Endometrial microvascular endothelial cells (primary cell): ENCODE data around the gene HSP90AB1. TPM values are rescaled to one million over a fixed set of nuclear protein-coding genes. Genes with fewer than 3 reads are reported as not detected.

Experiments used
- in situ Hi-C: cut with HindIII; loops from 2 replicates; pipeline ENCODE4 v1.10.0; 2017; ENCODE audit warnings: low sequenced_read_pairs, low pct_unique_long_range_greater_than_20kb; ENCODE audit errors: inconsistent ontology term
- total RNA-seq: library from RNA; depleted of rRNA; stranded (reverse); fragments of >200 nt; gene quantifications from one replicate; pipeline ENCODE4 v1.2.3, GENCODE V29; 2015; ENCODE audit errors: inconsistent ontology term

HSP90AB1 gene
- total RNA-seq, 1 donor from 2014 or later: 1,526 TPM

DNA sequence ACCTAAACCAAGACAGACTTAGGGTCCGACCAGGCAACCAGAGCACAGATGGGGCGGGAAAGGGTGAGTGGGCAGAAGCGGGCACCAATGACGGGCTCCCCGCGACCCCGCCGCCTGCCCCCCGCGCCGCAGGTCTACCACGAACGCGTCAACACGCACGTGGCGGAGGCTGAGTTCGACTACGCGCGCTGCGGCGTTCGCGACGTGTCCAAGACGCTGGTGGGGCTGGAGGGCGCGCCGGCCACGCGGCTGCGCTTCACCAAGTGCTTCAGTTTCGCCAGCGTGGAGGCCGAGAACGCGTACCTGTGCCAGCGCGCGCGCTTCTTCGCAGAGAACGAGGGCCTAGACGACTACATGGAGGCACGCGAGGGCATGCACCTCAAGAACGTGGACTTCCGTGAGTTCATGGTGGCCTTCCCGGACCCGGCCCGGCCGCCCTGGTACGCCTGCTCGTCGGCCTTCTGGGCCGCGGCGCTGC is 28.4 kb downstream of the HSP90AB1 start:
- in situ Hi-C loops: no loop called here

DNA sequence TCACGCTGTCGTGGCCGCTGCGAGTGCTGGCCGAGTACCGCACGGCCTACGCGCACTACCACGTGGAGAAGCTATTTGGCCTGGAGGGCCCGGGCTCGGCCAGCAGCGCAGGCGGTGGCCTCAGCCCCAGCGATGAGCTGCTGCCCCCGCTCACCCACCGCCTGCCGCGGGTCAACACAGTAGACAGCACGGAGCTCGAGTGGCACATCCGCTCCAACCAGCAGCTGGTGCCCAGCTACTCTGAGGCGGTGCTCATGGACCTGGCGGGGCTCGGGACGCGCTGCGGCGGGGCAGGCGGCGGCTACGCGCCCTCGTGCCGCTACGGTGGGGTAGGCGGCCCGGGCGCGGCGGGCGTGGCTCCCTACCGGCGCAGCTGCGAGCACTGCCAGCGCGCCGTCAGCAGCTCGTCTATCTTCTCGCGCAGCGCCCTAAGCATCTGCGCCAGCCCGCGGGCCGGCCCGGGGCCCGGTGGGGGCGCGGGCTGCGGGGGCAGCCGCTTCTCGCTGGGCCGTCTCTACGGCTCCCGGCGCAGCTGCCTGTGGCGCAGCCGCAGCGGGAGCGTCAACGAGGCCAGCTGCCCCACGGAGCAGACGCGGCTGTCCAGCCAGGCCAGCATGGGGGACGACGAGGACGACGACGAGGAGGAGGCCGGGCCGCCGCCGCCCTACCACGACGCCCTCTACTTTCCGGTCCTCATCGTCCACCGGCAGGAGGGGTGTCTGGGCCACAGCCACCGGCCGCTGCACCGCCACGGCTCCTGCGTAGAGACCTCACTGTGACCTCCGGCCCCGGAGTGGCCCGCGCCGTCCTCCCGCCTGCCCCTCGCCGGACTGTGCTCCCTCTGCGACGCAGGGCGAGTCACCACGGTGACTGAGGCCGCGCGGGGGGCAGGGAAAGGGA is 29.1 kb downstream of the HSP90AB1 start:
- in situ Hi-C loops: no loop called here

DNA sequence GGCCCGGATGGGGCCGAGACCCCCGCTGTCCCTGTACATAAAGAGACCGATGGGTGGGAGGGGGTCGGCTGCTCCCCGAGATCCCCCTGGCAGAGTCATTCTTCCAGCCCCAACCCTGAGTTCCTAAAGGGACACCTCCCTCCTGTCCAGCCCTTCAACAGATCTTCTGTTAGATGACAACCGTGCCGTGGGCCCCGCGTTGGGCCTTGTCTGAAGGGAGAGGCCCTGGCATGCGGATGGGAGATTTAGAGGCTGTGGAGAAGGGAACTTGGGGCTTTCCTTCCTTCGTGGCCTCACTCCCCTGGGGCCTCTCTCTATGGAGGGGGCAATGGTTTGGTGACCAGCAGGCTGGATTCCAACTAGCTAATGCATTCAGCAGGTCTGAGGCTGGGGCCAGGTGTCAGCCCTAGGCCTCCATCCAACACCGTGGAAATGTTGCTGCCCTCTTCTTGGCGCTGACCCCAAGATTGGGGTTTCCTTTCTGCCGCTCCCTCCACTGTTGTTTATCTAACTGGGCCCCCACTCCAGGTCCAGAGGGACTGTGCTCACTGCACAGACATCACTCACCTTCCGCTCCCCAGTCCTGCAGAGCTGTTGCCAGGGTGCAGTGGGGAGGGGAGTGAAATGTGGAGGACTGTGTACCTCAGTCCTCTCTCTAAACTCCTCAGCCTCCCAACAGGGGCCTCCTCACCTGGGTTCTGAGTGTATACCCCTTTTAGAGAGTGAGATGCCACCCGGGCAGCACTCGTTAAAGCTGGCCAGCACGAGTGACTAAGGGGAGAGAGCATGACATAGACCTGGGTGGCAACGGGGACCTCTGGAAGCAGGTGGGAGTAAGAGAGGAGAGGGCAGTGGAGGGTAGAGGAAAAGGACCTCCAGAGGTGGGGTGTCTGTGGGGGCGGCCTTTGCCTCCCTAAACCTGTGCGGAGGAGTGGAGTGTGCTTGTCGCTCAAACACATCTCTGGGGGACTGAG is 30.1 kb downstream of the HSP90AB1 start:
- in situ Hi-C loops: no loop called here

DNA sequence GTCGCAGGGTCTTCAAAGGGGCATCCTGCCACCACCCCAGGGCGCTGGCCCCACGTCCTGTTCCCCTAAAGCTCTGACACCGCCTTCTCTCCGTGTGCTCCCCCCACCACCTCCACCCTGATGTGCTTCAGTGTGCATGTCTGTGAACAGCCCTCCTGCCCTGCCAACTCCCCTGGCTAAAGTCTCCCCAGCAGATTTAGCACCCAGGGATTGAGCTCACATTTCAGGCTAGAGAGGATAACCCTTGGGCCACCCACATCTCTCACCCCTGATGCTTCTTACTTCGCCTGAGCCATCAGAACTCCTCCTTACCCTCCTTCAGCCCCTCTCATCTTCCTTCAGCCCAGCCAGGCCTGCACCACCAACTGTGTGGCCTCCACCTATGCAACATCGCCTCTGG is 30.9 kb downstream of the HSP90AB1 start:
- in situ Hi-C loops: no loop called here

DNA sequence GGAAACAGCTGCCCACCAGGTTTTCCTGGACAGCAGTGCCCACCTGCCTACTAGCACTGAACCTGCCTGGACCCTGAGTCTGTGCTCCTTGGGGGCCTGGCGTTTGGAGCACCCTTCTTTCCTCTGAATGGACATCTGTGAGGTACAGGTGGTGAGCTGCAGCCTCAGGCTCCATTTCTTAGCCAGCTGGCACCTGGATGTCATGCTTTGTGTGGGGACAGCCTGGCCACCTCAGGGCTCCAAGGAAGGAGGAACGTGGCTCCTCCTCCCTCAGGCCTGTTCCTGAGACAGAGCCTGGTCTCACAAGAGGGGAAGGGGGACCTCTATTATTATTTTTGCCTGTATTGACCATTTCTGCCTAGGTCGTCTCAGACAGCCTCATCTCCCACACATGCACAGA is 31.4 kb downstream of the HSP90AB1 start:
- in situ Hi-C loops: no loop called here

DNA sequence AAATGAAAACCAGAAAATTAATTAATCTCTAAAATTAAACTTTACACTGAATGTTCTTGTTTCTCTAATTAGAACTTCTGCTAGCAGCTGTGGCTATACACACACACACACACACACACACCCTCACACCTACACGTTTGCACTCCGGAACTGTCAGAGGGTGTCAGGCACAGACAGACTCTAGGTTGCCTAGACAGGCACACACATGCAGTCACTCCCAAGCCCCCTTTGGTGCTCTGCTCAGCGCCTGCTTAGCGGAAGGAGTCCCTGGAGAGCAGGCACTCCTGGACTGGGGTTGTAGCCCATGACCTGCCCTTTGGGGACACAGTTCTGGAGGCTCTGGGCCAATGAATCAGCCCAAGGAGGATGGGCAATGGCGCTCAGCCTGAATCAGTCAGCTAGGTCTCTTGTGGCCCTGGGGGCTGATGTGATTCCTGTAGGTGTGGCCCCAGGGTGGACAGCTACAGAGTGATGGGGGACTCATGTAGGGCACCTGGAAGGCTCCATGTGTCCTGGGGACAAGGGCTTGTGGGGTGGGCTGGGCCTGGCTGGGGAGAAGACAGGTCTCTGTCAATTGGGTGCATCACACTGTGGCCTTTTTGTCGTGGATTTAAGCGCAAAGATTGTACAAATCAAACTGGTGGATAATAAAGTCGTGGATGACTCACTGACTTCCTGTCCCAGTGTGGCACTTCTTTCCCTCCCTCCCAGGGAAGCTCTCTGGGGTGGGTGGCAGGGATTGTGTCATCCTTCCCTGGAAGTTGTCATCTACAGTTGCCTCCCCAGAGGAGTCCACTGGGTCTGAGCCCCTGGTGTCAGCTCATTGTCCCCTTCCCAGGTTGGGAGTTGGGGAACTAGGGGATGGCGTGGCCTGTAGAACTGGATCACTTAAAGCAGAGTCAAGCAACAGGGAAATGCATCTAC is 32.1 kb downstream of the HSP90AB1 start:
- in situ Hi-C loops: no loop called here

DNA sequence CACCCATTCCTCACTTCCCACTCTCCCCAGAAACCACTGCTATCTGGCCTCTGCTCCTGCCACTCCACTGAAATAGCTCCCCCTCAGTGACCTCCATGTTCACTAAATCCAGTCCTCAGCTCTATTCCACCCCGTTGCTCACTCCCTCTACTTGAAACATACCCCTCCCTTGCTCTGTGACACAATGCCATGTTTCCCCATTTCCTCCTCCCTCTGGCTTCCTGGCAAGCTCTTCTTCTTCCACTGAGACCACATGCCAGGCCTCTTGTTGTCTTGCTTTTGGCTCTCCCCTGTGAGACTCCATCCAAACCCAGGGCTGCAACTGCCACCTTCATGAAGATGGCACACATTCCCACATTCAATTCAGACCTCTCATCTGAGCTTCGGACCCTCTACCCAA is 37.2 kb downstream of the HSP90AB1 start:
- in situ Hi-C loops: loop anchor here (10.0 kb wide), 1 partner anchor 61 kb away; the partner anchor contains the start of gene SPATS1

DNA sequence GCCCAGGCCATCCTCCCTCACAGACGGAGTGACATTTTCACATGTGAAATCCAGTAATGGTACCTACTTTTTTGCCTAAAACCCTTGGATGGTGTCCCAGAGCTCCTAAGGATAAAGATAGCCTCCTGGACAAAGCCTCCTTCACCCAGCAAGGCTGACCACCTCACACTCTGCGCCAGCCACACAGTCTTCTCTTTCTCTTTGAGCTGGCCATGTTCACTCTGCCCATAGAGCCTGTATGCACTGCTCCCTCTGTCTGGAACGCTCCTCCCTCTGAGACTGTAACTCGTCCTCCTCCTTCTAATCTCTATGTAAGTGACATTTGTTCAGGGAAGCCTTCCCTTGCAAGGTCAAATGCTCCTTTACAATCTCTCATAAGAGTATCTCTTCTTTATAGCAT is 38.0 kb downstream of the HSP90AB1 start:
- in situ Hi-C loops: loop anchor here (10.0 kb wide), 1 partner anchor 60 kb away; the partner anchor contains the start of gene SPATS1

DNA sequence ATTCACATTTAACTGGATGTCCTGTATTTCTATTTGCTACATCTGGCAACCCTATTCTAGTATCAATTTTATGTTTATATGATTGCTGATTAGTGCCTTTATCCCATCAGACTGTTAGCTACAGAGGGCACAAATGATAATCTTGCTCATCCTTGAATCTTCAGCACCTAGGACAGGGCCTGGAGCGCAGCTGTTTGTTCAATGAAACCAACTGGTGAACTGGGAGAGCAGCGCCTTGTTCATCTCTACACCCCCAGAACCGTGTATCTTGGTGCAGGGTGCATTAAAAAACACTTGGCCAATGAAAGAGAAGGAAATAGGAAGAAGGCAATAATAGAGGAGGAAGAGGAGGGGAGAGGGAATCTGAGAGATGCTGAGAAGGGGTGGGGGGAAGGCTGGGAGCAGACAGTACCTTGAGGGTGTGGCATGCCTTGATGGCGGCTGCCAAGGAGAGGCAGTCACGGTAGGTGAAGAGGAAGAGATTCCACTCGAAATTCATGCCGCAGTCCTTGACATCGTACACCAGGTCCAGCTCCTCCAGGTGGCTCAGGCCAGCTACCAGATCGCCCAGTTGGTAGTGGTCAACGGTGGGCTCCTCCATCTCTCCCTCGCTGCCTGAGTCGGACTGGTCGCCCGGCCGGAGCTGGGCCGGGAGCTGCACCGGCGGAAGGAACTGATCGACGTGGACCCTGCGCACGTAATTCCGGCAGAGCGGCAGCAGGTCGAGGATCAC is 38.8 kb downstream of the HSP90AB1 start:
- in situ Hi-C loops: loop anchor here (10.0 kb wide), 1 partner anchor 59 kb away; the partner anchor contains the start of gene SPATS1

DNA sequence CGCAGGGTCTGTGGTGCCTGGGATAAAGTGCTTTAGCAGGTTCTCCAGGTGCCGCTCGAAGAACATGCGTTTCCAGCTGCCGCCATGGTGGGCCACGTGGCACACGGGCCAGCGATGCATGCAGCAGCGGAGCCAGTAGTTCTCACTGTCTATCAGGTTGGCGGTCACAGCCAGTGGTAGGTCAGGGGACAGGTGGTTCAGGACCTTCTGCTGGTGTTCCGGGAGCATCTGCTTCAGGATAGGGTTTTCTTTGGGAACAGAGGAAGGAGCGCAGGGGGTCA is 39.3 kb downstream of the HSP90AB1 start:
- in situ Hi-C loops: loop anchor here (10.0 kb wide), 1 partner anchor 59 kb away; the partner anchor contains the start of gene SPATS1

DNA sequence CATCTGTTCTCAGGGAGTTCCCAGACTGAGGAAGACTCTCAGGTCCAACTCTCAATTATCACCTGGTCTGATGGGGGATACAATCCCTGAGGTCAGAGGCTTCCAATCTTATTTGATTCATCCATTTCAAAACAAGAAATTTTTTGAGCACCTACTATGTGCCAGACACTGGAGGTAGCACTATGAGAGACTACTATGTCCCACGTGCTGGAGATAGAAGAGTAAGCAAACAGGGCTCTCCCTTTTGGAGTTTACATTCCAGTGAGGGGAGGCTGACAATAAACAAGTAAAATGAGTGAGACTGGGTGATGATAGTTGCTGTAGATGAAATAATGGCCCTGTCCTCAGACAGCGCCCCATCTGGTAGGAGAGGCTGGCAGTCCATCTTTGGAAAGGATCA is 39.8 kb downstream of the HSP90AB1 start:
- in situ Hi-C loops: loop anchor here (10.0 kb wide), 1 partner anchor 58 kb away; the partner anchor contains the start of gene SPATS1

DNA sequence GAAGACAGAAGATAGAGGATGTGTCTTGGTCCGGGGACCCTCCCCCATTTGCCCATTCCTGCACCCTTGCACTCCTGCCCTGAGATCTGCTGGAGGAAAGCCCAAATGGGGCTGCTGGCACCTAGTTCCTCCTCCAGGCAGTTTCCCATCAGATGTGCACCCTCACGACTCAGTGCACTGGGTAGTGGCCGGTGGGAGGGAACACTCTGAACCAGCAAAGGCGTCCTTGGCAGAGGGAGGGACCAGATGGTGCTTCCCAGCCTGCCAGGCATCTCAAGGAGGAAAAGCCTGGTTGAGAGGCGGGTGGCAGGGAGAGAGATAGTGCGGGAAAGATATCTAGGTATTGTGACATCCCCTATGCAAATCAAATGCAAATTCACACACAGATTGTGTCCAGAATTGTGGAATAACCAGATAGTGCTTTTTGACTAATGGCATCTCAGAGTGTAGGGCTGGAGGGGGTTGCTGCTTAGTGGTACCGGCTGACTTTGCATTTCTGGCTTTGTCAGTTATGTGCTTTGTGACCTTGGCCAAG is 42.9 kb downstream of the HSP90AB1 start:
- in situ Hi-C loops: loop anchor here (10.0 kb wide), 1 partner anchor 55 kb away; the partner anchor contains the start of gene SPATS1

DNA sequence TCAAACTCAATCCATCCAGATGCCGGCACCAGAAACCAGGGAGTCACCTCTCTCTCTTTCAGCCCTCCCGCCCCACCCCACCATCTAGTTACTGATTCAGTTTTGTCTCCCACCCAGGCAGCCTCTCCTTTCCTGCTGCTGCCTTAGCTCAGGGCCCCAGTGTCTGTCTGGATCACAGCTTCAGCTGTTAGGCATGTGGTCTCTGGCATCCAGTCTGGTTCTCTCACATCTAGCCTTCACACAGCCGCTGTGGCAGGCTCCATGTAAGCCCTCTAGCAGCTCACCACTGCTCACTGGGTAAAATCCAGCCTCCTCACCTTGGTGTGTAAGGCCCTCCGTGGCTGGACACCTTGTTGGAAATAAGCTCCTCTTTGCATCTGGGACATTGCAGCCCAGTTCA is 44.9 kb downstream of the HSP90AB1 start:
- in situ Hi-C loops: no loop called here

DNA sequence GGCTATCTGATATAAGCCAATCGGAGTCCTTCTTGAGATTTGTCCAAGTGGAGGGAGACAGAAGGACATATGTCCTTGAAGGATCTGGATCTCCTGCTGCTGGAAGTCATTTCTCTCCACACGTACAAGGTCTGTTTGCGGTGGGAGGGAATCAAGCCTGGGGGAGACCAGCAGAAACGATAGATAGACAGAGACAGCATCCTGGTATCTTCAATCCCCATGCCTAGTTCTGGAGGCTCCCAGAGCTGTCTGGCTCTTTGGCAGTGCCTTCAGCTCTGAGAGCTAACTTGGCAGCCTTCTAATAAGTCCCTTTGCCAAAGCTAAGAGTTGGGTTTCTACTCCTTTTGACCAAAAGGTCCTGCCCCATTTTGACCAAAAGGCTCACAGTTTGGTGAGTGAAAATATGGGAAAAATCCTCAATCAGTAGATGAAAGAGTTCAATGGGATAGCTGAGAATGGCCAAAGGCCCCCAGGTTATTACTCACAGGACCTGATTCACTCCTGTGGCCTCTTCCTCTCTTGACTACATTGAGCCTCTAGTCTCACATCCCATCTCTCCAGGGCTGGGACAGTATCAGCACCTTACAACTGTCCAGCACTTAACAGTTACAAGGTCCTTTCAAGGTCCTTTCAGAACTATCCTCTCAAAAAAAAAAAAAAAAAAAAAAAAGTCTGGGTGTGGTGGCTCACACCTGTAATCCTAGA is 45.9 kb downstream of the HSP90AB1 start:
- in situ Hi-C loops: no loop called here

DNA sequence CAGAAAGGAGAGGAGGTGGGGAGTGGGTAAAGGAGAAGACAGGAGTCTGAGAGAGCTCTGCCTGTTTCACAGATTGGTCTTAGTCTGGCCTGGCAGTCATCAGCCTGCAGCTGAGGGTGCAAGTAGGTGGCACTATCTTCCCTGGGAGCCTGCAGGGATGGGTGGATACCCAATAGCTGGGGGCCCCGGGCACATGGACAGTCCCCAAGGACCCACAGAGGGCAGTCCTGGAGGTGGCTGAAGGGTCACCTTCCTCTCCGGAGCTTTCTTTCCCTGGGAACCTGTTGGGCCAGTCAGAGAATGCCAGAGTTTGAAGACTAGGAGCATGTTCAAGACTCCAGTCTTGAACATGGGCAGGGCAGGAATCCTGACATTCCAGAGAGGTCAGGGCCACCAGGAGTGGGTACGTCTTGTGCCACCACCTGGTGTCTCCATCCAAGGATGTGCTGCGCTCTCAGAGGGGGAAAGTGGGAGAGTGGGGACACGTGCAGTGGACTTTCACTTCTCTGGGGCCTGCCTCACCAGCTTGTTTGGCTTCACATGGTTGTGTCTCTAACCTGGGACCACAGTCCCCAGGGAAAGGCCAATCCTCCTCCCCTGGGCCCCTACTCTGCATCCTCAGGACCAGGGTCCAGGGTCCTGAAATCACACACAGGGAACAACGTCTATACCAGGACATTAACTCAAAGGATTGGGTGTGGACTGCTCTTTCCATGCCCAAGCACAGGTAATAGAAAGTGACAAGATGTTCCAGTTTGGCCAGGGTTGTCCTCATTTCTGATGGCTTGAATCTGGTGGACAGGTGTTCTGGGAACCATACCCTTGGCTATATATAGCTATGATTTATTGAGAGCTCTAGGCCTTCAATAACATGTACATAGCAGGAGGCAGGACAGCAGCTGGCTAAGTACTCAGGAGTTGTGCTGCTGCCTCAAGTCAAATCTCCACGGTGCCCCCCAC is 48.2 kb downstream of the HSP90AB1 start:
- in situ Hi-C loops: no loop called here
